ENCODE measurements around the gene FRMPD4. TPM values are rescaled to one million over a fixed set of nuclear protein-coding genes. Genes with fewer than 3 reads are reported as not detected.

FRMPD4 gene
- total and polyA plus RNA-seq, 10 donors = not detected

- no peaks in the 10 kb centered on the region for H3K27me3 ChIP-seq (replicated peaks in 1 of 7)
- intact Hi-C loops (cut with DNase I; ENCODE audit: low total_unique reads) = no loop called here
- no peak overlapping the region for H3K27ac ChIP-seq
- H3K9me3 ChIP-seq = peaks cover 0 to 19% (median 0%) of the 10 kb centered on the region in 8 donors
- DNase-seq = no peak
- 71 to 100% (median 92%) methylated on average over 2 of the region's 2 CpGs for WGBS, 5 donors
- TF ChIP-seq POLR2A (IDR thresholded peaks at IDR 0.05) (no peak), POLR2AphosphoS5 (IDR thresholded peaks at IDR 0.05) (no peak)
- TF ChIP-seq, protein P1, sequence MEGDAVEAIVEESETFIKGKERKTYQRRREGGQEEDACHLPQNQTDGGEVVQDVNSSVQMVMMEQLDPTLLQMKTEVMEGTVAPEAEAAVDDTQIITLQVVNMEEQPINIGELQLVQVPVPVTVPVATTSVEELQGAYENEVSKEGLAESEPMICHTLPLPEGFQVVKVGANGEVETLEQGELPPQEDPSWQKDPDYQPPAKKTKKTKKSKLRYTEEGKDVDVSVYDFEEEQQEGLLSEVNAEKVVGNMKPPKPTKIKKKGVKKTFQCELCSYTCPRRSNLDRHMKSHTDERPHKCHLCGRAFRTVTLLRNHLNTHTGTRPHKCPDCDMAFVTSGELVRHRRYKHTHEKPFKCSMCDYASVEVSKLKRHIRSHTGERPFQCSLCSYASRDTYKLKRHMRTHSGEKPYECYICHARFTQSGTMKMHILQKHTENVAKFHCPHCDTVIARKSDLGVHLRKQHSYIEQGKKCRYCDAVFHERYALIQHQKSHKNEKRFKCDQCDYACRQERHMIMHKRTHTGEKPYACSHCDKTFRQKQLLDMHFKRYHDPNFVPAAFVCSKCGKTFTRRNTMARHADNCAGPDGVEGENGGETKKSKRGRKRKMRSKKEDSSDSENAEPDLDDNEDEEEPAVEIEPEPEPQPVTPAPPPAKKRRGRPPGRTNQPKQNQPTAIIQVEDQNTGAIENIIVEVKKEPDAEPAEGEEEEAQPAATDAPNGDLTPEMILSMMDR (IDR thresholded peaks at IDR 0.05 in 8 of 11, conservative IDR thresholded peaks at IDR 0.05 in 3 of 11) = no peak
- H3K4me3 ChIP-seq = no peak overlapping the region
- no peaks in the 10 kb centered on the region for H3K36me3 ChIP-seq
- no peaks in the 10 kb centered on the region for H3K4me1 ChIP-seq
Observed at GRCh38 chrX:12661464-12661863, 523.2 kb downstream of the FRMPD4 start.

GRCh38 chrX:12672367-12673106, 534.3 kb downstream of the FRMPD4 start:
- Histone ChIP-seq H3K9me3 (peaks cover 0 to 12% (median 0%) of the 10 kb centered on the region in 8 donors), H3K4me1 (no peaks in the 10 kb centered on the region), H3K4me3 (no peak overlapping the region), H3K27me3 (replicated peaks in 1 of 7) (peaks cover 0 to 5% (median 0%) of the 10 kb centered on the region in 7 donors), H3K36me3 (no peaks in the 10 kb centered on the region), H3K27ac (no peak overlapping the region)
- intact Hi-C loops (cut with DNase I; ENCODE audit: low total_unique reads) = no loop called here
- 67 to 92% (median 79%) methylated on average over 3 of the region's 3 CpGs for WGBS, 5 donors
- no peak for DNase-seq
- no peak for TF ChIP-seq POLR2A (IDR thresholded peaks at IDR 0.05)
- TF ChIP-seq POLR2AphosphoS5 (IDR thresholded peaks at IDR 0.05) = no peak
- TF ChIP-seq, protein P1 (IDR thresholded peaks at IDR 0.05 in 8 of 11, conservative IDR thresholded peaks at IDR 0.05 in 3 of 11) = no peak

DNA sequence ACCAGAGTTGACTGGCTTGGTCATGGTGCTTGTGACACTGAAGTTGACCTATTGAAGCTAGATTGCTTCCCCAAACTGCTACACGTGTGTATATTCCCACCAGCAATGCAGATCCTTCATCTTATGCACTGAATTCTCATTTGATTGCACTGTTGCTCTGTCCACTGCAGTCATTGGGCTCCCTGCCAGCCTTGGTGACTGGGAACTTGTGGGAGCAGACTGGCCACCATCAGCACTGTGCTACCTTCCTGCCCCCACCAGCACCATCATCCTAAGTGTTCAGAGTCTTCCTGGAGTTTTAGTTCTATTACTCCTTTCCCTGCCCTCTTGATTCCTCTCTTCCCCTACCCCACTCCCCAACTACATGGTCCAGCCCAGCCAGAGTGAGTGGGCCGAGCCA, 535.2 kb downstream of the FRMPD4 start:
- Histone ChIP-seq H3K27me3 (replicated peaks in 1 of 7) (peaks cover 0 to 10% (median 0%) of the 10 kb centered on the region in 7 donors), H3K27ac (no peak overlapping the region), H3K4me1 (no peaks in the 10 kb centered on the region), H3K36me3 (no peaks in the 10 kb centered on the region), H3K9me3 (peaks cover 0 to 12% (median 0%) of the 10 kb centered on the region in 8 donors), H3K4me3 (no peak overlapping the region)
- no peak for TF ChIP-seq POLR2A (IDR thresholded peaks at IDR 0.05)
- TF ChIP-seq, protein P1 (IDR thresholded peaks at IDR 0.05 in 8 of 11, conservative IDR thresholded peaks at IDR 0.05 in 3 of 11) = no peak
- TF ChIP-seq POLR2AphosphoS5 (IDR thresholded peaks at IDR 0.05) = no peak
- no peak for DNase-seq
- WGBS, 5 donors = 43 to 67% (median 54%) methylated on average over 2 of the region's 2 CpGs
- intact Hi-C loops (cut with DNase I; ENCODE audit: low total_unique reads) = no loop called here

- DNase-seq = no peak
- Histone ChIP-seq H3K27ac (no peak overlapping the region), H3K4me3 (no peak overlapping the region), H3K36me3 (no peaks in the 10 kb centered on the region), H3K27me3 (replicated peaks in 1 of 7) (peaks cover 0 to 10% (median 0%) of the 10 kb centered on the region in 7 donors), H3K4me1 (no peaks in the 10 kb centered on the region), H3K9me3 (no peaks in the 10 kb centered on the region)
- WGBS, 5 donors = 69 to 100% (median 100%) methylated on average over 1 of the region's 1 CpG
- TF ChIP-seq, protein P1 (IDR thresholded peaks at IDR 0.05 in 8 of 11, conservative IDR thresholded peaks at IDR 0.05 in 3 of 11) = no peak
- TF ChIP-seq POLR2AphosphoS5 (IDR thresholded peaks at IDR 0.05) (no peak), POLR2A (IDR thresholded peaks at IDR 0.05) (no peak)
- intact Hi-C loops (cut with DNase I; ENCODE audit: low total_unique reads) = no loop called here
Observed at GRCh38 chrX:12679522-12679921, 541.2 kb downstream of the FRMPD4 start.
